Trophoblast cell (in vitro differentiated cells and primary cell): ENCODE measurements around the gene CPSF4.

Experiments
- DNase-seq, 2 donors: peaks; one replicate each; pipeline ENCODE4 v3.0.0-alpha.2; 2016
- H2AFZ ChIP-seq: 2 replicates; pipeline ENCODE4 v1.6.1; 2013; ENCODE audit warnings: low read length, moderate library complexity, mild to moderate bottlenecking; ENCODE audit not compliant: insufficient read depth, poor library complexity
- H2AK5ac ChIP-seq: 2 replicates; pipeline ENCODE4 v1.6.1; 2013; ENCODE audit warnings: mild to moderate bottlenecking, low read length
- H2BK120ac ChIP-seq: 2 replicates; pipeline ENCODE4 v1.6.1; 2013; ENCODE audit warnings: low read length, mild to moderate bottlenecking, moderate library complexity; ENCODE audit not compliant: insufficient read depth, poor library complexity
- H2BK12ac ChIP-seq: 2 replicates; pipeline ENCODE4 v1.6.1; 2013; ENCODE audit warnings: mild to moderate bottlenecking, low read length, moderate library complexity
- H2BK5ac ChIP-seq: 2 replicates; pipeline ENCODE4 v1.6.1; 2013; ENCODE audit warnings: low read length, low read depth, moderate library complexity, mild to moderate bottlenecking; ENCODE audit not compliant: poor library complexity
- H3K14ac ChIP-seq: 2 replicates; pipeline ENCODE4 v1.6.1; 2013; ENCODE audit warnings: mild to moderate bottlenecking, low read length
- H3K18ac ChIP-seq: 2 replicates; pipeline ENCODE4 v1.6.1; 2013; ENCODE audit warnings: mild to moderate bottlenecking, low read length
- H3K23ac ChIP-seq: 2 replicates; pipeline ENCODE4 v1.6.1; 2013; ENCODE audit warnings: low read length
- H3K27ac ChIP-seq: 2 replicates; pipeline ENCODE4 v1.5.1; 2013; ENCODE audit warnings: low read depth, mild to moderate bottlenecking, inconsistent platforms, low read length, moderate library complexity
- H3K27me3 ChIP-seq: 2 replicates; pipeline ENCODE4 v1.6.1; 2013; ENCODE audit warnings: inconsistent platforms, mild to moderate bottlenecking, low read length, moderate library complexity; ENCODE audit not compliant: insufficient read depth
- H3K36me3 ChIP-seq, 2 experiments: 1 replicate in 1 of 2; 2 replicates in 1 of 2; pipeline ENCODE4 v1.6.1; 2013; ENCODE audit warnings: low read length in 2 of 2, mild to moderate bottlenecking in 2 of 2, moderate library complexity in 1 of 2; ENCODE audit not compliant: insufficient read depth in 2 of 2, control insufficient read depth in 1 of 2
- H3K4ac ChIP-seq: 2 replicates; pipeline ENCODE4 v1.6.1; 2013; ENCODE audit warnings: low read depth, mild to moderate bottlenecking, low read length, moderate library complexity
- H3K4me1 ChIP-seq, 2 experiments: 1 replicate in 1 of 2; 2 replicates in 1 of 2; pipeline ENCODE4 v1.6.1; 2013; ENCODE audit warnings: low read length in 2 of 2, mild to moderate bottlenecking in 2 of 2, moderate library complexity in 1 of 2; ENCODE audit not compliant: insufficient read depth in 2 of 2, control insufficient read depth in 1 of 2
- H3K4me2 ChIP-seq: 2 replicates; pipeline ENCODE4 v1.6.1; 2013; ENCODE audit warnings: inconsistent platforms, mild to moderate bottlenecking, low read length, moderate library complexity
- H3K4me3 ChIP-seq: 2 replicates; pipeline ENCODE4 v1.5.1; 2013; ENCODE audit warnings: mild to moderate bottlenecking, low read depth, low read length, inconsistent platforms
- H3K79me1 ChIP-seq: one replicate; pipeline ENCODE4 v1.6.1; 2013; ENCODE audit warnings: low read length
- H3K79me2 ChIP-seq: 2 replicates; pipeline ENCODE4 v1.6.1; 2013; ENCODE audit warnings: low read length, mild to moderate bottlenecking; ENCODE audit not compliant: control insufficient read depth, insufficient read depth, poor library complexity
- H3K9ac ChIP-seq: 2 replicates; pipeline ENCODE4 v1.6.1; 2013; ENCODE audit warnings: mild to moderate bottlenecking, low read length
- H3K9me3 ChIP-seq: 2 replicates; pipeline ENCODE4 v1.6.1; 2013; ENCODE audit warnings: low read depth, mild to moderate bottlenecking, control low read depth, inconsistent platforms, low read length; ENCODE audit not compliant: insufficient read depth
- H4K12ac ChIP-seq: 2 replicates; pipeline ENCODE4 v1.6.1; 2013; ENCODE audit warnings: low read depth, mild to moderate bottlenecking, low read length, moderate library complexity
- H4K8ac ChIP-seq: 2 replicates; pipeline ENCODE4 v1.6.1; 2013; ENCODE audit warnings: low read depth, mild to moderate bottlenecking, low read length, moderate library complexity
- H4K91ac ChIP-seq: one replicate; pipeline ENCODE4 v1.6.1; 2013; ENCODE audit warnings: low read depth, mild to moderate bottlenecking, low read length, moderate library complexity
- WGBS: extraction: QIAGEN DNeasy Blood & Tissue Kit; methylation state at CpG from one replicate; pipeline ENCODE4 v1.1.7; 2013; ENCODE audit warnings: missing lambda C conversion rate; ENCODE audit not compliant: insufficient read length, insufficient coverage; ENCODE audit errors: extremely low coverage; 5-methylcytosine and 5-hydroxymethylcytosine counted together

The CPSF4 gene

DNA sequence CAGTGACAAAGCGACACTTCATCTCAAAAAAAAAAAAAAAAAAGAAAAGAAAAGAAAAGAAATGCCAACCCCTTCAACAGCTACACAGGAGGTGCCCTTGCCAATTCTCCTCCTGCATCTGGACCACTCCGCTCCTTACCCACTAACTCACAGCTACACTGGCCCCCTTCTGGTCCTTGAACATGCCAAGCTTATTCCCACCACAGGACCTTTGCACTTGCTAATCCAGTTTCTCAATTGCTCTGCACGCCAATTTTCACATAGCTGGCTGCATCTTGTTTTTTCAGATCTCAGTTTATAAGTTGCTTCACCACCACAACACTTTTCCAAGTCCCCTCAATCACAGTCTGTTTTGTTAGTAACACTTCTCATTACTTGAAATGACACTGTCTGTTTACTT is 35.9 kb upstream of the CPSF4 start:
- Histone ChIP-seq H2AK5ac (no peak overlapping the region), H4K12ac (no peak overlapping the region), H2BK120ac (no peak overlapping the region), H3K23ac (no peak overlapping the region), H3K18ac (no peak overlapping the region), H3K36me3 (peaks cover 59 to 66% of the 10 kb centered on the region in 2 experiments), H3K27me3 (no peaks in the 10 kb centered on the region), H3K27ac (no peak overlapping the region), H3K14ac (no peak overlapping the region), H3K4me2 (no peak overlapping the region), H2BK5ac (no peak overlapping the region), H3K9me3 (no peaks in the 10 kb centered on the region), H4K8ac (no peak overlapping the region), H2BK12ac (no peak overlapping the region), H2AFZ (no peak overlapping the region), H3K4ac (no peak overlapping the region), H3K4me3 (no peak overlapping the region), H3K4me1 (peaks cover 0 to 7% of the 10 kb centered on the region in 2 experiments), H3K9ac (no peak overlapping the region), H4K91ac (no peak overlapping the region), H3K79me2 (peaks cover 2% of the 10 kb centered on the region), H3K79me1 (peaks cover 2% of the 10 kb centered on the region)
- WGBS = no CpG with 5 or more reads among the region's 3 CpGs
- DNase-seq = no peak

DNA sequence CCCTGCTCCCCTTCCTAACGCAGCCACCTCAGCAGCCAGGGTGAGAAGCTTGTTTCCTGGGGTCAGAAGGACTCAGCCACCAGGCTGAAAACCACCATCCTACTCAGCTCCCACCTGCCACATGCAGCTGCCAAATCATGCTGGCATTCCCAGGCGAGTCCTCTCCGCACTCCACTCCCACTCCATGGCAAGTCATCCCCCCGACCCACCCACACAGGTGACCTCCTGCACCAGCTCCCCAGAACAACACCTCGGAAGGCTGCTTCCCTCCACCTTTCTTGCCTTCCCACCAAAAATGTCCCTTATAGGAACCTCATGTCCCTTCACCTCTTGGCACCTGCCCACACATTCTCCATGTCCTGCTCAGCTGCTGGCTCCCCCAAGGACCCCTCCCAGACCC is 35.0 kb upstream of the CPSF4 start:
- WGBS = no CpG with 5 or more reads among the region's 5 CpGs
- Histone ChIP-seq H4K91ac (no peak overlapping the region), H2BK12ac (no peak overlapping the region), H2AK5ac (no peak overlapping the region), H3K23ac (no peak overlapping the region), H3K79me1 (peaks cover 9% of the 10 kb centered on the region), H3K4ac (no peak overlapping the region), H3K36me3 (peaks cover 53 to 57% of the 10 kb centered on the region in 2 experiments), H3K4me1 (peaks cover 0 to 7% of the 10 kb centered on the region in 2 experiments), H3K9ac (peak overlapping the region; percentile 39), H2BK120ac (no peak overlapping the region), H3K79me2 (peaks cover 10% of the 10 kb centered on the region), H2AFZ (no peak overlapping the region), H3K27ac (no peak overlapping the region), H3K9me3 (no peaks in the 10 kb centered on the region), H3K27me3 (peaks cover 2% of the 10 kb centered on the region), H3K18ac (no peak overlapping the region), H4K8ac (no peak overlapping the region), H3K14ac (no peak overlapping the region), H3K4me3 (no peak overlapping the region), H4K12ac (no peak overlapping the region), H2BK5ac (no peak overlapping the region), H3K4me2 (no peak overlapping the region)
- no peak for DNase-seq

DNA sequence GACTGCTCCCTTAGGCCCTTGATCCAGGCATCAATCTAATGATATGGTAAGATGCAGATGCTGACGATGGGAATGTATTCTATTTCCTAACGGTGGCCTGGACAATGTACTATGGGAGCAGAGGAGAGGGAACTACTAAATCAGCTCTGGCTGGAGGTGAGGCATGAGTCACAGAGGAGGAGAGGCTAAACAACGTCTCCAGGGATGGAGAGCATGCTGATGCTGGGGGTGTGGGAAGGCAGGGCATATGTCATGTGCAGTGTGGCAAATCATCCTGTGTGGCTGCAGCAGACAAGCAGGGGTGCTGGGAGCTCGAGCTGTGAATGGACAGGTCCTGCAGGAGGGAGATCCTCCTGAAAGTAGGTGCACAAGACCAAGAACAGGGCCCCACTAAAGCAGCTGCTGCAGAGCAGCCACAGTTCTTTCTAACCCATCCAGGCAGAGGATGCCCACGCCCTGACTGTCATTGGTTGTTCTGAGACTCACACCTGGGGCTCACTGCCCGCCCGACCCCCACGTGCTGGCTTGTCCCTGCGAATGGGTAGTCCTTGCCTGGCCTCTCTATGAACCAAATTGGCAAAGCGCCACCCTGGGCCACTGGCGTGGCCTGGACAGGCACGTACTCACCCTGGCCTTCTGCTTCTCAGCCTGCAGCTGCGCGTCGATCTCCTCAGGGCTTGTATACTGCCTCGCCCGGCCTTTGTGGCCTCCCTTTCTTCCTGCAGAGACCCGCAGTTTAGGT is 34.3 kb upstream of the CPSF4 start:
- Histone ChIP-seq H2BK5ac (no peak overlapping the region), H2BK120ac (no peak overlapping the region), H2AFZ (no peak overlapping the region), H3K23ac (no peak overlapping the region), H4K12ac (no peak overlapping the region), H3K4me3 (peak overlapping the region; percentile 31), H3K4me2 (no peak overlapping the region), H3K4me1 (peaks cover 0 to 7% of the 10 kb centered on the region in 2 experiments), H4K8ac (no peak overlapping the region), H3K36me3 (peaks cover 47 to 51% of the 10 kb centered on the region in 2 experiments), H3K9ac (no peak overlapping the region), H3K18ac (no peak overlapping the region), H2BK12ac (no peak overlapping the region), H3K9me3 (no peaks in the 10 kb centered on the region), H3K27ac (no peak overlapping the region), H2AK5ac (no peak overlapping the region), H3K79me1 (peaks cover 14% of the 10 kb centered on the region), H4K91ac (no peak overlapping the region), H3K79me2 (peaks cover 15% of the 10 kb centered on the region), H3K14ac (no peak overlapping the region), H3K27me3 (peaks cover 2% of the 10 kb centered on the region), H3K4ac (no peak overlapping the region)
- DNase-seq = peak in 1 of 2 donors; percentile 48
- WGBS = no CpG with 5 or more reads among the region's 18 CpGs

DNA sequence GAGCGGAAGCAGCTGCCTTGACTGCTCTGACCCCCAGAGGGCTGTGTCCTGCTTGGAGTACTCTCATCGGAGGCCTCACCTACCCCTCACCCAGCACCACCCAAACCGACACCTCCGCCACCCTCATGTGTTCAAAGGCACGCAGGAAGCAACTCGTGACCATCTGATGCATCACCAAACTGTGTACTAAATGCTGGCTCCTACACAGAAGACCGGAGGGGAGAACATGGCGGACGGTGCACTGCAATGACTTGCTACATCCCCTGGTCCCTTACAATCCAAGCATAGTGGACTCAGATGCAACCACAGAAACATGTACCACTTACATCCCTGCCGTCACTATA is 33.8 kb upstream of the CPSF4 start:
- WGBS = no CpG with 5 or more reads among the region's 10 CpGs
- Histone ChIP-seq H3K4ac (peak overlapping the region; percentile 15), H3K4me1 (peaks cover 0 to 7% of the 10 kb centered on the region in 2 experiments), H2BK12ac (no peak overlapping the region), H4K91ac (no peak overlapping the region), H4K12ac (no peak overlapping the region), H3K79me2 (peaks cover 19% of the 10 kb centered on the region), H2AFZ (no peak overlapping the region), H2BK120ac (no peak overlapping the region), H3K27me3 (peaks cover 2% of the 10 kb centered on the region), H3K14ac (no peak overlapping the region), H3K23ac (no peak overlapping the region), H3K36me3 (peaks cover 41 to 45% of the 10 kb centered on the region in 2 experiments), H3K79me1 (peaks cover 14% of the 10 kb centered on the region), H3K4me3 (peak overlapping the region; percentile 31), H4K8ac (no peak overlapping the region), H3K9ac (no peak overlapping the region), H3K4me2 (no peak overlapping the region), H2BK5ac (no peak overlapping the region), H3K18ac (peak overlapping the region; percentile 25), H2AK5ac (no peak overlapping the region), H3K27ac (no peak overlapping the region), H3K9me3 (no peaks in the 10 kb centered on the region)
- peak; percentile 74 to 85 for DNase-seq
